Measurements from ENCODE around the gene CXCL14.

The CXCL14 gene, protein sequence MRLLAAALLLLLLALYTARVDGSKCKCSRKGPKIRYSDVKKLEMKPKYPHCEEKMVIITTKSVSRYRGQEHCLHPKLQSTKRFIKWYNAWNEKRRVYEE

DNA sequence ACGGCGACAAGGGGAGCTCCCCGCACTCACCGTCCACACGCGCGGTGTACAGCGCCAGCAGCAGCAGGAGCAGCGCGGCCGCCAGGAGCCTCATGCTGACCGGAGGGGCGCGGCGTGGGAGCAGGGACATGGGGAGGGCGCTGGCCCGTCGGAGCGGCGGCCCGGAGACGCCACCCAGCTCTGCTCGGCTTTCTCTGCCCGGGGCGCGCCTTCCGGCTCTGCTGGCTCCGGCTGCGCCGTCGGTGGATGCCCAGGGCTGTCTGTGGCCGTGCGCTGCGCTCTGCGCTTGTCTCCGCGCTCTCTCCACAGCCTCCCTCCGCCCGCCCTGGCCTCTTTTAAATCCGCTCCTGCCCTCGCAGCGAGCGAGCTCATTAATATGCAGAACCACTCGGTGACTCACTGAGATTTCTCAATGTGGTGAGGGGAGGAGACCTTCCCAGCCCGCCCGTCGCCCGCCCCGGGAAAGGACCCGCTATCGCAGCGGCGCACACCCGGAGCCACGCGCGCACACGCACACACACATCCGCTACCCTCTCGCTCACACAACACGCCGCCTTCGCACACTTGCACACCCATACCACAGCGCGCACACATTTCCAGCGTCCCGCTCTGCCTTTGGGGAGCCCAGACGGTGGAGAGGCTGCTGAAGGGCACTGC, at the start of gene CXCL14:
TSS of gene CXCL14 (minus strand) at position 307 of the 657 bp plus-strand sequence. CDS start at position 94, 213 bp downstream.
- no peak for DNase-seq (ENCODE audit: extremely low read depth, low read depth)
- TF ChIP-seq, protein P1, sequence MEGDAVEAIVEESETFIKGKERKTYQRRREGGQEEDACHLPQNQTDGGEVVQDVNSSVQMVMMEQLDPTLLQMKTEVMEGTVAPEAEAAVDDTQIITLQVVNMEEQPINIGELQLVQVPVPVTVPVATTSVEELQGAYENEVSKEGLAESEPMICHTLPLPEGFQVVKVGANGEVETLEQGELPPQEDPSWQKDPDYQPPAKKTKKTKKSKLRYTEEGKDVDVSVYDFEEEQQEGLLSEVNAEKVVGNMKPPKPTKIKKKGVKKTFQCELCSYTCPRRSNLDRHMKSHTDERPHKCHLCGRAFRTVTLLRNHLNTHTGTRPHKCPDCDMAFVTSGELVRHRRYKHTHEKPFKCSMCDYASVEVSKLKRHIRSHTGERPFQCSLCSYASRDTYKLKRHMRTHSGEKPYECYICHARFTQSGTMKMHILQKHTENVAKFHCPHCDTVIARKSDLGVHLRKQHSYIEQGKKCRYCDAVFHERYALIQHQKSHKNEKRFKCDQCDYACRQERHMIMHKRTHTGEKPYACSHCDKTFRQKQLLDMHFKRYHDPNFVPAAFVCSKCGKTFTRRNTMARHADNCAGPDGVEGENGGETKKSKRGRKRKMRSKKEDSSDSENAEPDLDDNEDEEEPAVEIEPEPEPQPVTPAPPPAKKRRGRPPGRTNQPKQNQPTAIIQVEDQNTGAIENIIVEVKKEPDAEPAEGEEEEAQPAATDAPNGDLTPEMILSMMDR (IDR thresholded peaks at IDR 0.05; ENCODE audit: low read depth, low read length, missing control alignments) = no peak

DNA sequence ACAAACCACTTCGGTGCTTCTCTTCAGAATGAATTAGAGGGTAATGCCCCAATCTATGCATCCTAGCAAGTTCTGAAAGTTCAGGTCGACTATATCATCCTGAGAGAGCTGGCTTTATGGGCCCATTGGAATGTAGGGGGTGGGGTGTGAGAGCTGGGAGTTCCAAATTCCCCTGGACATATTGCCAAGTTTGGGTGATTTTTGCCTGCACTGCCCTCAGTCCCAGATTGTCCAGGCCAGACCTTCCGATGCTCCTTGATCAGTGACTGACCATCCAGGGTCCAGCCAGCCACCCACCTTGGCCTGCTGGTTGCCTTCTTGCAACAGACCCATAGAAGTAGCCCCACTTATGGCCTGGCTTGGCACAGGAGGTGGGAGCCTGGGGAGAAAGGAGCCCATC, 47.8 kb upstream of the CXCL14 start:
- TF ChIP-seq, protein P1 (IDR thresholded peaks at IDR 0.05; ENCODE audit: low read depth, low read length, missing control alignments) = no peak
- H3K4me3 ChIP-seq (replicated peaks; ENCODE audit: low read depth, low read length) = no peak overlapping the region
- no peak for DNase-seq (ENCODE audit: extremely low read depth, low read depth)

More for the DNA sequence above, at the start of gene CXCL14:
- no peak within 1 kb of the TSS for H3K4me3 ChIP-seq (replicated peaks; ENCODE audit: low read depth, low read length)

DNA sequence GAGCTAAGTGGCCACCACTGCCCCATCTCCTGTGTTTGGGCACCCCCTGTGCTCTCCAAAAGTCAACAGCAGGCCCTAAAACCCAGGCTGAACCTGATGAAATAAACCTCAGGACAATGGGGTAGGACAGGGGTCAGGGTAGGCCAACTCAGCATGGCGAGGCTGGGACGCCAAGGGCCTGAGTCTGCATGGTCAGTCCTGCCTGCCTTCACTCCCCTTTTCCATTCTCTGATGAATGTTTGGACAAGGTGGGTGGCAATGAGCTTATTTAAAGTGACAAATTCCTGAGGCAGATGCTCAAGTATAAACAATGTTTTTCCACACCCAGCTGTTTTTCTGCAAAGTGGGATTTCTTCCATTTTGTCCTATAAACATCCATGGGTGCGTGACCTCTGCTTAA, 47.2 kb upstream of the CXCL14 start:
- no peak for DNase-seq (ENCODE audit: extremely low read depth, low read depth)
- TF ChIP-seq, protein P1 (IDR thresholded peaks at IDR 0.05; ENCODE audit: low read depth, low read length, missing control alignments) = no peak
- H3K4me3 ChIP-seq (replicated peaks; ENCODE audit: low read depth, low read length) = no peak overlapping the region

DNA sequence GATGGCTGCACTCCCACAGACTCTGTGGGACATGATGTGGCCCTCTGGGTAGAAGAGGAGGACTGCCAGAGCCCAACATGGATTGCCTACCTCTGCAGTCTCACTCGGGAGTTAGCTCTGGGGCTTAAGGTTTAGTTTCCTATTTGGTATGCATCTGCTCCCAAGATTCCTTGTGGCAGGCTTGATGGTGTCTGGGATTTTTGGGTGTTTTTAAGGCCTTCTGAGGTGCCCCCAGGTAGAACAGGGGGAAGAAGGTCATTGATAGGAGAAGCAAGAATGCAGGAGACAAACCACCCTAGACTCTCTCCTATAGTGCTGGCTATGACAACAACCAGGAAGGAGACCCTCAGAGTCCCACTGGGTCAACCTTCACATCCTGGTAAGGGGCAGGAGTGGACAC, 46.7 kb upstream of the CXCL14 start:
- no peak for DNase-seq (ENCODE audit: extremely low read depth, low read depth)
- no peak overlapping the region for H3K4me3 ChIP-seq (replicated peaks; ENCODE audit: low read depth, low read length)
- TF ChIP-seq, protein P1 (IDR thresholded peaks at IDR 0.05; ENCODE audit: low read depth, low read length, missing control alignments) = no peak

DNA sequence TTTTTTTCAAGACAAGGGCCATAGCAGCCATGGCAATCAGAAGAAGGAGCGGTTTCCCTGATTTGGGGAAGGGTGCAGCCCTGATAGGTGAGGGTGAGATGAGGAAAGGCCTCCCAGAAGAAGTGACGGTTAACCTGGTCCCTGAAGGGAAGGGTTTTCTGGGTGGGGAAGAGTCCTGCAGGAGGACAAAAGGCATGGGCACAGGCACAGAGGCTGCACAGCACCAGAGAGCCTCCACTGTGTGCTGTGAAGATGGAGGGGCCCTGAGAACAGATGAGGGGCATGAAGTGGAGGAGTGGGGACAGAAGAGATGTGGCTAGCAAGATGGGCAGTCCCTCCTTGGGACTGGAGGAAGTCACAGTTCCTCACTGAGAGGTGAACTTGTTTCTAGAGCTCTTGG, 46.3 kb upstream of the CXCL14 start:
- TF ChIP-seq, protein P1 (IDR thresholded peaks at IDR 0.05; ENCODE audit: low read depth, low read length, missing control alignments) = no peak
- no peak overlapping the region for H3K4me3 ChIP-seq (replicated peaks; ENCODE audit: low read depth, low read length)
- DNase-seq (ENCODE audit: extremely low read depth, low read depth) = no peak

DNA sequence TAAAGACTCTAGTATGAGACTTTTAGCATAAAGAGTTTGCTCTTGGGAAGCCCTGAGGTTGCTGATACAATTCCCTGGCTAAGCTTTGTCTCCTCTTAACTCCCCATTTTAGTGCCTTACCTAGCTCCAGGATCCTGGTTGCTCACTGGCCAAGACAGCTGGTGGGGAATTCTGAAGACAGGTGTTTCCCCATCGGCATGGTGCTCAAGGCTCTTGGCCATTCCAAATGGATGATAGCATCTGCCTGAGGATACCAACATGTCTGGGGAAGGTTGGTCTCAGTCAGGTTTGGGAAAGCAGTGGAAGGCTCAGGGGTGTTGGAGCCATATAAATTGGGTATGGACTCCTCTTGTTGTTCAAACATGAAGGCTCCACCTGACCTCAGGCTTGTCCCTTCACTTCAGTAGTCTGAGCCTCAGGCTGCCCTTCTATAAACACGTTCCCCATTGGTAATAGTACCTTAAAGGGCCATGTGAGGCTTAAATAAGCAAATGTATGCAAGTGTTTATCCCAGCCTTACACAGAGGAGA, 44.5 kb upstream of the CXCL14 start:
- TF ChIP-seq, protein P1 (IDR thresholded peaks at IDR 0.05; ENCODE audit: low read depth, low read length, missing control alignments) = no peak
- DNase-seq (ENCODE audit: extremely low read depth, low read depth) = no peak
- H3K4me3 ChIP-seq (replicated peaks; ENCODE audit: low read depth, low read length) = no peak overlapping the region

Measured in HFF-Myc (cell line).